ENCODE data around the gene CAP2. TPM values are rescaled to one million over a fixed set of nuclear protein-coding genes. Genes with fewer than 3 reads are reported as not detected.

The CAP2 gene
- total RNA-seq, 4 donors from 2014 or later: 4.8 to 10.1 (median 7.8) TPM

DNA sequence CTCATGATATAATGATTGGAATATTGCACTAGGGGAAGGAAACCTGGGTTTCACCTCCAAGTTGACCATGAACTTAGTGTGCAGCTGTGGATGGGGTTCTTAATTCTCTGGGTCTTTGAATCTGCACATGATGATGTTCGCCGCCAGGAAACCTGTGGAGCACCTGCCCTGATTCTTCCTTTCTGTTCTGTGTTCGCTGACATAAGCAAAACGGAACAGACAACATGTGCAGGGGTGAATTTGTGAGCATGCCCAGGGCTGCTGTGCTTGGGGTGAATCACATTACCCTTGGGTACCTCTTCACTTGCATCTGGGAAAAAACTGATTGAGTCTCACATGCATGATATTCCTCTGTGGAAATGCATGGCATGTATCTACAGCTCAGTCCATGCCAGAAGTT lies 48.8 kb downstream of the CAP2 start:
- 69 to 92% methylated on average over 2 to 4 of the region's 4 CpGs for WGBS, 2 donors (ENCODE audit: low coverage in 1 of 2)
- Histone ChIP-seq H3K4me3 (no peak overlapping the region), H3K27me3 (no peaks in the 10 kb centered on the region), H3K36me3 (no peaks in the 10 kb centered on the region), H3K9me3 (no peaks in the 10 kb centered on the region), H3K27ac (no peak overlapping the region), H3K4me1 (no peaks in the 10 kb centered on the region)
- intact Hi-C loops (cut with DNase I; ENCODE audit: low total_unique reads): no loop called here
- no peak for DNase-seq
- in situ Hi-C loops (cut with MboI; ENCODE audit: low pct_ligation_motif_present in 1 of 4, low pct_unique_long_range_greater_than_20kb in 1 of 4, low sequenced_read_pairs in 3 of 4): no loop called here
- TF ChIP-seq, protein P1, sequence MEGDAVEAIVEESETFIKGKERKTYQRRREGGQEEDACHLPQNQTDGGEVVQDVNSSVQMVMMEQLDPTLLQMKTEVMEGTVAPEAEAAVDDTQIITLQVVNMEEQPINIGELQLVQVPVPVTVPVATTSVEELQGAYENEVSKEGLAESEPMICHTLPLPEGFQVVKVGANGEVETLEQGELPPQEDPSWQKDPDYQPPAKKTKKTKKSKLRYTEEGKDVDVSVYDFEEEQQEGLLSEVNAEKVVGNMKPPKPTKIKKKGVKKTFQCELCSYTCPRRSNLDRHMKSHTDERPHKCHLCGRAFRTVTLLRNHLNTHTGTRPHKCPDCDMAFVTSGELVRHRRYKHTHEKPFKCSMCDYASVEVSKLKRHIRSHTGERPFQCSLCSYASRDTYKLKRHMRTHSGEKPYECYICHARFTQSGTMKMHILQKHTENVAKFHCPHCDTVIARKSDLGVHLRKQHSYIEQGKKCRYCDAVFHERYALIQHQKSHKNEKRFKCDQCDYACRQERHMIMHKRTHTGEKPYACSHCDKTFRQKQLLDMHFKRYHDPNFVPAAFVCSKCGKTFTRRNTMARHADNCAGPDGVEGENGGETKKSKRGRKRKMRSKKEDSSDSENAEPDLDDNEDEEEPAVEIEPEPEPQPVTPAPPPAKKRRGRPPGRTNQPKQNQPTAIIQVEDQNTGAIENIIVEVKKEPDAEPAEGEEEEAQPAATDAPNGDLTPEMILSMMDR (IDR thresholded peaks at IDR 0.05): no peak
- TF ChIP-seq POLR2AphosphoS5 (IDR thresholded peaks at IDR 0.05): no peak
- TF ChIP-seq POLR2A (IDR thresholded peaks at IDR 0.05): no peak
- no peak for TF ChIP-seq EP300 (IDR thresholded peaks at IDR 0.05; ENCODE audit: low read depth)

DNA sequence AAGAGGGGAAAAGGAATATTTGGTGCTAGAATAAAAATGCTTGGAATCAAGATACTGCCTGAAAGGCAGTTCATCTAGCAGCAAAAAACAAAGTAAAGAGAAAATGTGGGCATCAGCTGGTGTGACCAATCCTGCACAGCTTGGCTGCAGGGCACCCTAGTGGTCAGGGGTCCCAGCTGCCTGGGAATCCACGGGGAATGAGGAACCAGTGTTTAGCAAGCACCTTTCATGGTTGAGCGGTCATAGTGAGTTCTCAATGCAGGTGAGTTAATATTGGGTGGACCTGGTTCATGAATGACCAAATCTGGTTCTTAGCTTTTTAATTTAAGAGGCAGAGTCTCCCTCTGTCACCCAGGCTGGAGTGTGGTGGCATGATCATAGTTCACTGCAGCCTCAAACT lies 53.3 kb downstream of the CAP2 start:
- in situ Hi-C loops (cut with MboI; ENCODE audit: low pct_ligation_motif_present in 1 of 4, low pct_unique_long_range_greater_than_20kb in 1 of 4, low sequenced_read_pairs in 3 of 4): no loop called here
- no peaks in the 10 kb centered on the region for H3K4me1 ChIP-seq
- H3K4me3 ChIP-seq: no peak overlapping the region
- H3K27ac ChIP-seq: no peak overlapping the region
- no peak for TF ChIP-seq POLR2A (IDR thresholded peaks at IDR 0.05)
- no peak for TF ChIP-seq EP300 (IDR thresholded peaks at IDR 0.05; ENCODE audit: low read depth)
- no peak for TF ChIP-seq POLR2AphosphoS5 (IDR thresholded peaks at IDR 0.05)
- TF ChIP-seq, protein P1 (IDR thresholded peaks at IDR 0.05): no peak
- WGBS, 2 donors (ENCODE audit: low coverage in 1 of 2): 67 to 80% methylated on average over 1 to 2 of the region's 2 CpGs
- no peaks in the 10 kb centered on the region for H3K36me3 ChIP-seq
- DNase-seq: no peak
- no peaks in the 10 kb centered on the region for H3K27me3 ChIP-seq
- intact Hi-C loops (cut with DNase I; ENCODE audit: low total_unique reads): no loop called here
- H3K9me3 ChIP-seq: no peaks in the 10 kb centered on the region

DNA sequence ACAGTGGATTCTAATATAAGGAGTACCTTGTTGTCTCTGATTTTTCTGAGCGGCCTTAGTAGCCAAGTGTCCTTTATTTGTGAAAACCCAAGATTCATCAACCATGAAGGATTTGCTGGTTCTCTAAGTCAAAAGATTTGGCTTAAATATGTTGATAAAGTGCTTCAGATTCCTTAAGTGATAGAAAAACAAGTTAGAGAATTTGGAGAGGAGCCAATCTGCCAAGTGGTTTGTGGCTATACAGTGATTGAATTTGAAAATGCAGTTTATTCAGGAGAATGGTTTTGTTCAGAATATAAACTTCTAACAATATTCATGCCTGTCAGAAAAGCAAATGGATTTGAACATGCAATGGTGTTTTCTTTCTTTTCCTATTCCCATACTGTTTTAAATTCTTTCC lies 54.8 kb downstream of the CAP2 start:
- TF ChIP-seq, protein P1 (IDR thresholded peaks at IDR 0.05): no peak
- TF ChIP-seq EP300 (IDR thresholded peaks at IDR 0.05; ENCODE audit: low read depth) (no peak), POLR2AphosphoS5 (IDR thresholded peaks at IDR 0.05) (no peak)
- Histone ChIP-seq H3K4me1 (no peaks in the 10 kb centered on the region), H3K27me3 (no peaks in the 10 kb centered on the region), H3K4me3 (no peak overlapping the region), H3K27ac (no peak overlapping the region), H3K36me3 (no peaks in the 10 kb centered on the region), H3K9me3 (no peaks in the 10 kb centered on the region)
- in situ Hi-C loops (cut with MboI; ENCODE audit: low pct_ligation_motif_present in 1 of 4, low pct_unique_long_range_greater_than_20kb in 1 of 4, low sequenced_read_pairs in 3 of 4): no loop called here
- DNase-seq: no peak
- 91 to 100% methylated on average over 1 of the region's 1 CpG for WGBS, 2 donors (ENCODE audit: low coverage in 1 of 2)
- intact Hi-C loops (cut with DNase I; ENCODE audit: low total_unique reads): no loop called here

DNA sequence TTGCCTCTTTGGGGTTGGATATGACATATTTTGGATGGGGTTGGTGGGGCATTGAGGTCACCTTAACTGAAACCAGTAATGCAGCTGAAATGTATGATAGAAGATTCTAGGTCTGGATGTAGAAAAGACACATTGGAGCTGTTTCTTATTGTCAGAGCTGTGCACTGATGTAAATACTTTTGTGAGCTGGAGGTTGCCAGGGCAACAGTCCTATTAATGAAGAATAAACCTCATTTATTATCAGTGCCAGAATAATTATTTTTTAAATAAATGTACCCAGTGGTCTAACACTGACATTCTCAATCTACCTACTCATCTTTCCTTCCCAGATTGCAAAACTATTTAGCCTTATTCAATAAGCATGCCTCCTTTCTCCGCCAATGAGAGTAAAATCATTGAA lies 57.0 kb downstream of the CAP2 start:
- in situ Hi-C loops (cut with MboI; ENCODE audit: low pct_ligation_motif_present in 1 of 4, low pct_unique_long_range_greater_than_20kb in 1 of 4, low sequenced_read_pairs in 3 of 4) (no loop called here), intact Hi-C loops (cut with DNase I; ENCODE audit: low total_unique reads) (no loop called here)
- Histone ChIP-seq H3K27me3 (no peaks in the 10 kb centered on the region), H3K36me3 (no peaks in the 10 kb centered on the region), H3K4me1 (no peaks in the 10 kb centered on the region), H3K9me3 (no peaks in the 10 kb centered on the region), H3K4me3 (no peak overlapping the region), H3K27ac (no peak overlapping the region)
- no peak for TF ChIP-seq POLR2AphosphoS5 (IDR thresholded peaks at IDR 0.05)
- no peak for TF ChIP-seq POLR2A (IDR thresholded peaks at IDR 0.05)
- no peak for TF ChIP-seq EP300 (IDR thresholded peaks at IDR 0.05; ENCODE audit: low read depth)
- TF ChIP-seq, protein P1 (IDR thresholded peaks at IDR 0.05): no peak
- 73 to 89% methylated on average over 1 of the region's 1 CpG for WGBS, 2 donors (ENCODE audit: low coverage in 1 of 2)
- no peak for DNase-seq

Data from transverse colon (tissue), 4 donors.